Endometrial microvascular endothelial cells (primary cell): ENCODE results near the gene RPL7A. TPM values are rescaled to one million over a fixed set of nuclear protein-coding genes. Genes with fewer than 3 reads are reported as not detected.

ENCODE experiments used
- in situ Hi-C: cut with HindIII; loops from 2 replicates; pipeline ENCODE4 v1.10.0; 2017; ENCODE audit warnings: low sequenced_read_pairs, low pct_unique_long_range_greater_than_20kb; ENCODE audit errors: inconsistent ontology term
- total RNA-seq: library from RNA; depleted of rRNA; stranded (reverse); fragments of >200 nt; gene quantifications from one replicate; pipeline ENCODE4 v1.2.3, GENCODE V29; 2015; ENCODE audit errors: inconsistent ontology term

Gene RPL7A
- total RNA-seq, 1 donor from 2014 or later = 2,760 TPM

- in situ Hi-C loops = no loop called here
Observed at GRCh38 chr9:133344071-133344470, 3.9 kb upstream of the RPL7A start.

- in situ Hi-C loops = no loop called here
Observed at GRCh38 chr9:133344979-133345378, 3.0 kb upstream of the RPL7A start.

DNA sequence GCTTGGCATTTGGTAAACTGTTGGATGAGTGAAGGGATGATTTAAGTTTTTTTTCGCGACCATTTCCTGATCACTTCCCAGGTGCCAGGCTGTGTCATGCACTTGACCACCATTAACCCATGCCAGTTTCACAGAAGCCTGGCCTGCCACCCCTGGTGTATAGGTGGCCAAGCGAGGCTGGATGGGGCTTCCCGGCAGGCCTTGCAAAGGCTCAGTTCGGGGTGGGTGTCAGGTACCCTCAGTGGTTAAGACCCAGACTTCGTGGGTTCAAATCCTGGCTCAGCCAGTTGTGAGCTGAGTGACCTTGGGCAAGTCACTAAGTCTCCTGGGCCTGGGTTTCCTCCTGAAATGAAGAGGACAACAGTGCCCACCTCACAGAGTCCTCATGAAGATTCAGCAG lies 2.4 kb upstream of the RPL7A start:
- in situ Hi-C loops = no loop called here

- in situ Hi-C loops = no loop called here
Observed at GRCh38 chr9:133346021-133346785, 1.8 kb upstream of the RPL7A start.

DNA sequence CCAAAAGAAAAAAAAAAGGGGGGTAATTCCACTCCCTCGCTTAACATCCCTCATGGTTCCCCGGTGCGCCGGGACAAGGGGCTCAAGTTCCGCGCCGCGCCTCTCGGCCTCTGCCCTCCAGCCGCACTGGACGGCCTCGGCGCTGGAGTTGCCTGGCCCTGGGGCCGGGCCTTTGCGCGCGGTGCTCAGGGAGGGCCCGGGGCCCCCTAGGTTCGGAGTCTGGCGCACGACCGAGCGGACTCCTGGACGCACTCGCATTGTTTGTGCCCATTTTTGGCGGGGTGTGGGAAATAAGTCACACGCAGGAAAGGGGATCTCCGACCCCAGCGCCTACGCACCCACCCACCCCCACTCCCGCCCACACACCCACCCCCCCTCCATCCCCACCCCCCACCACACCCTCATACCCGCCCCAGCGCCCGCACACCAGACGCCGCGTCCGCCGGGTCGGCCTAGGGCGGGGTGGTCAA lies 468 bp upstream of the RPL7A start:
- in situ Hi-C loops = no loop called here

- in situ Hi-C loops = no loop called here
Observed at GRCh38 chr9:133348718-133349573, 928 bp downstream of the RPL7A start.

GRCh38 chr9:133349965-133350616 lies 2.1 kb downstream of the RPL7A start:
- in situ Hi-C loops = no loop called here

- in situ Hi-C loops = no loop called here
Observed at GRCh38 chr9:133351526-133351907, 3.5 kb downstream of the RPL7A start.

- in situ Hi-C loops = no loop called here
Observed at GRCh38 chr9:133351908-133352634, 4.1 kb downstream of the RPL7A start.

DNA sequence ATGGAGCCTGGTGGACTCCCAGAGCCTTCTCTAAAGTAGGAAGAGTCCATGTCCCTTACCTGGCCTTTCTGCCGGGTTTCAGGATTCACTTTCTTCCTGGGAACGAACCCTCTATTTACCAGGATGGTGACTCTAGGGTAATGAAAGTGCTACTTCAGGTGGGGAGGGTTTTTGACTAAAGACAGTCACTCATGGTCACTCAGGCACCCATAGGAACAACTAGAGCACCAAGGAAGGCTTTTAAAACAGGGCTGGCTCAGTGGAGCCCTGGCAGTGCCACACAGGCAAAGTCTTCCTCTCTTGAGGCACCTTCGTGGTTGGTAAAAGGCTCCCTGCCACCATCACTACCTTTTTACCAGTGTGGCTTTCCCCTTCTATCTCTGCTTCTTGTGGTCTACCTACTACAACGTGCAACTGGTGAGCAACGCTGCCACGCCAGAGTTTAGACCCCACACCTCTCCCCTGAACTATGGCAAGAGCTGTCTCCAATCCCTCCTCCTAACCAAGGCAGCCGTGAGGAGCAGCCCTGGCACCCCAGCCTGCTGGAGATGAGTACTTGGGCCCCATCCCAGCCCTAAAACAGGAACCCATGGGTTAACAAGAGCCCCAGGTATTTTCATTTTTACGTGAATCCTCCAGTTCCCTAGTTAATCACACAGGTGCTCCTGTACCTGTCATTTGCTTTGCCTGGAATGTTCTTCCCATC lies 4.8 kb downstream of the RPL7A start:
- in situ Hi-C loops = no loop called here

DNA sequence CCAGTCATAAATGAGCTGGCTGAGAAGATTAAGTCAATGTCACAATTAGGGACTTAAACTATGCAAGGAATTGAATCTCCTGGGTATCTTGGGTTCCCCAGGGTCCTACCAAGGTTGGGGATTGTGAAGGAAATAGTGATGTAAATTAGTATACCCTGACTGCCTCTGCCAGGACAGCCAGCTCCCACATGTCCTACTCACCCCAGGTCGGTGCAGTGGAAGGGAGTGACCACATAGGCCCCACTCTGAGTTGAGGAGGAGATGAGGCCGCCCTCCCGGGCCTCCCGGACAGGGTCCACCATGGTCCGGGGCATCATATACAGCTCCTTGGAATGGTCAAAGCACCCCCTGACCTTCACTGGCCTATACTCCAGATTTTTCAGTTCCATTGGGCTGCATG lies 5.5 kb downstream of the RPL7A start:
- in situ Hi-C loops = no loop called here

DNA sequence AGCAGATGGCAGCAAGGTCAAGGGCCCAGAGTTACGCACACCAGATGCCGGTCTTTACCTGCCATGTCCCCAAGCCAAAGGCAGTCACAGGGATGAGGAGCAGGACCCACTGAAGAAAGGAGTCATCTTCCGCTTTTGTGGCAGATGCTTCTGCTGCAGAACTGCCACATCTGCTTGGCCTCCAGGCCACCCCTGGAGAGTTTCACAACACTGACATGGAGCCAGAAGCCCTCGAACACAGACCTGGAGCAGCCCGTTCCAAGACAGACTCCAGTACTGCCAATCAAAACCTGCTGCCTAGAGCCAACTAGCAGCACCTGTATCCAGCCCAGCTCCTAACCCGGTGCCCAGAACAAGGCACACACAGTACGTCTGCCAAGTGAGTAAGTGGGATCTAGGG lies 6.7 kb downstream of the RPL7A start:
- in situ Hi-C loops = no loop called here

DNA sequence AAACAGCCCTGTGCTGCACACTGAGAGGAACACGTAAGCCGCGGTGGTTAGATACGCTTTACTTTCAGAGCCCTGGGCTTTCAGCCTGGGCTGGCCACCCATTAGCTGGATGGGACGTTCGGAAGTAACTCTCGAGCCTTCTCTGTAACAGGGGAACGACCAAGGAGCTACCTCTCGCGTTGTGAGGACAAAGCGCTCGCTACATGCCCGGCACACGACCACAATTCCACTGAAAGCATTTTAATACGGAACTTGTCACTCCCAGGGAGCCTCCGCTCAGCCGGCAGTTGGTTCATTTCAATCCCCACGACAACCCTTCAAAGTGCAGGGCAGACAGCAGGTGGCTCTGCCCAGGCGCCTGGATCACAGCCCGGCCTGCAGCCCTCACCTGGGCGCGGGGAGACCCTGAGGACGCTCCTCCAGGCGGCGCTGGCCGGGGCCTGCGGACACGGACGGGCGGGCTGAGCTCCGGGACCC lies 7.9 kb downstream of the RPL7A start:
- in situ Hi-C loops = no loop called here

GRCh38 chr9:133356391-133357091 lies 8.5 kb downstream of the RPL7A start, which contains the start of the genes SURF1 and SURF2:
Gene SURF1 (minus strand): TSS chr9:133356487. CDS start chr9:133356453, 34 bp downstream.
Gene SURF2 (plus strand): TSS chr9:133356550. CDS start chr9:133356593, 43 bp downstream.
- in situ Hi-C loops = no loop called here

DNA sequence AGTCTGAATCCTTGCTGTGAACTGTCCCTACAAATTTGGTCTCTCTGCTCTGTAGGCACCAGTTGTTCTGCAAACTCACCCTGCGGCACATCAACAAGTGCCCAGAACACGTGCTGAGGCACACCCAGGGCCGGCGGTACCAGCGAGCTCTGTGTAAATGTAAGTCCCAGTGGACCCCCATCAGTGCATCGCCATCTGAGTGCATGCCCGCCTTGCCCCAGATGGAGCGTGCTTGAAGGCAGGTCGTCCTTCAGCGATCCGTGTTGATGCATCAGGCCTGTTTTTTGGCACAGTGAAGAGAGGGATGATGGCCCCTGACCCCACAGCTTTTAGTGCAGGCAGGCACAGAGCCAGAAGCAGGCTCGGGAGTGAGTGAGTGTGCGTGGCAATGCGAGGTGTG lies 9.6 kb downstream of the RPL7A start:
- in situ Hi-C loops = no loop called here

DNA sequence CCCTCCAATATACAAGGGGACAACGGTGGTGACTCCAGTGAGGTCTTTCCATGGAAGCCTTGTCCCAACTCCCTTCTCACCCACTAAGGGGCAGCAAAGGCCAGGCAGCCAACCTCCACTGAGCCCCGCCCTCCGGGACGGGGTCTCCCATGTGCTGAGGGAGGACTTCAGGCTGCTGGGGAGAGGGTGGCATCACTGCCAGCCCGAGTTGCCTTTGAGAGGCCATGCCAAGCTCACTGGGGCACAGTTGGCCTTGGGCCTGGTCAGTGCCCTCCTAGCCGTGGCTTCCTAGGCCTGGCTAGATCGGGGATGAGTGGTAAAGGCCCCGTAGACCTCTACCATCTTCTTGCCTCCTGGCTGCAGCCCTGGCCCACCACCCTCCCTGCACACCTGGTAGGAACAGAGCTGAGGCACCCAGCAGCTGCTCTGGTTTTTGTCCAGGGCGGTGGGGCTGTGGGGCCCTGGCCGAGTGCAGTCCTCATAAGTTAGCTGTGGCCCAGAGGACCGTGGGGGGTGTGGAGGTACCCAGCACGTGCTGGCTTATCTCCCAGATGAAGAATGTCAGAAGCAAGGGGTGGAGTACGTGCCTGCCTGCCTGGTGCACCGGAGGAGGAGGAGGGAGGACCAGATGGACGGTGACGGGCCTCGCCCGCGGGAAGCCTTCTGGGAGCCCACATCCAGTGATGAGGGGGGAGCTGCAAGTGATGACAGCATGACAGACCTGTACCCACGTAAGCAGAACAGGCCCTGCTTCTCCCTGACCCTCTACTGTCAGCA lies 11.6 kb downstream of the RPL7A start:
- in situ Hi-C loops = no loop called here
